Right kidney (tissue), 9 donors: ENCODE results near the gene ANKRD65.
A peak's percentile ranks its signal among the peaks of the same experiment; 100 is the strongest.
"Not testable (repeated sequence)": the region's sequence is repeated elsewhere in the genome, so short reads cannot be mapped to it uniquely, and the experiment has no call there.

ENCODE experiments used
- DNase-seq: peaks from one replicate; pipeline ENCODE4 v3.0.0-alpha.2; 2016
- long read RNA-seq, 8 donors: transcript quantifications; one replicate each; lab custom pipeline, GENCODE V29; 2026

ANKRD65 gene
- long read RNA-seq, donor 1, partial matches to known transcripts = 8 of 13 reads
- long read RNA-seq, donor 1, other reads (novel, unspliced or antisense) = 0 of 13 reads
- long read RNA-seq, donor 2, partial matches to known transcripts = 5 of 8 reads
- long read RNA-seq, donor 2, other reads (novel, unspliced or antisense) = 0 of 8 reads
- long read RNA-seq, donor 3, partial matches to known transcripts = 7 of 7 reads
- long read RNA-seq, donor 3, other reads (novel, unspliced or antisense) = 0 of 7 reads
- long read RNA-seq, donor 4 = 0 reads
- long read RNA-seq, donor 5 = 0 reads
- long read RNA-seq, donor 6, partial matches to known transcripts = 7 of 11 reads
- long read RNA-seq, donor 6, other reads (novel, unspliced or antisense) = 0 of 11 reads
- long read RNA-seq, donor 7, partial matches to known transcripts = 11 of 11 reads
- long read RNA-seq, donor 7, other reads (novel, unspliced or antisense) = 0 of 11 reads
- long read RNA-seq, donor 8, partial matches to known transcripts = 0 of 2 reads
- long read RNA-seq, donor 8, other reads (novel, unspliced or antisense) = 0 of 2 reads

DNA sequence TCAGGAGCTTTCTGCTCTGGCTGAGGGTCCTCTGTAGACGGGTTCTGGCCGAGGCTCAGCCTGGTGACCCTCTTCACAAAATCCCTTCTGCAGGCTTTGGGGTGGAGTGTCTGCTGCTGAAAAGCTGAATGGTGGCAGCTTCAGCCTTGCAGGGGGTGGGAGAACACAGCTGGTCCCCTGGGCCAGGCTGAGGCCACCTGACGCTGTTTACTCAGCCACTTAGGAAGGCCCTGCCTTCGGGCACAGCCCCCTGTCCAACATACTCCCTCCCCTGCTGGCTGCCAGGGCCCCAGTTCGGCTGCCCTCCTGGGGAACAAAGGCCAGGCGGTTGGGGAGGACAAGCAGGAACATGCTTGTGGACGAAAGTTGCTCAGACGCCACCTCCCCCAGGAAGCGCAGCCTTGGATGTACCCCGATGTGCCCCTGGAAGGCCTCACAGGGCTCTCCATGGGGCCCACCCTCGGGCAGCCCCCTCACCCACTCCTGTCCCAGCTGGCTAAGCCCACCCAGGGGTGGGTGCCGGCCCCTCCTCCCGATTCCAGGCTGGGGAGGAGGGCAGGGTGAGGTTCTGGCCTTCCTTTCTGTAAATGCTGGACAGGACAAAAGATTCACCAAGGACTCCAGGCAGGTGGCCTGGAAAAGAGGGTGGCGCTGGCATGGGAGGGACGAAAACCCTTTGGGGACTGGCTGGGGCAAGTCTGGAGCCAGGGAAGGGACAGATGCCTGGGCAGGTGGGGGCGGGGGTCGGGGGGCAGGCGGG lies at the start of gene ANKRD65:
Gene ANKRD65 (minus strand): TSS at position 130 of the 760 bp plus-strand sequence. CDS start 271 bp downstream, outside the sequence.
- no peak for DNase-seq

DNA sequence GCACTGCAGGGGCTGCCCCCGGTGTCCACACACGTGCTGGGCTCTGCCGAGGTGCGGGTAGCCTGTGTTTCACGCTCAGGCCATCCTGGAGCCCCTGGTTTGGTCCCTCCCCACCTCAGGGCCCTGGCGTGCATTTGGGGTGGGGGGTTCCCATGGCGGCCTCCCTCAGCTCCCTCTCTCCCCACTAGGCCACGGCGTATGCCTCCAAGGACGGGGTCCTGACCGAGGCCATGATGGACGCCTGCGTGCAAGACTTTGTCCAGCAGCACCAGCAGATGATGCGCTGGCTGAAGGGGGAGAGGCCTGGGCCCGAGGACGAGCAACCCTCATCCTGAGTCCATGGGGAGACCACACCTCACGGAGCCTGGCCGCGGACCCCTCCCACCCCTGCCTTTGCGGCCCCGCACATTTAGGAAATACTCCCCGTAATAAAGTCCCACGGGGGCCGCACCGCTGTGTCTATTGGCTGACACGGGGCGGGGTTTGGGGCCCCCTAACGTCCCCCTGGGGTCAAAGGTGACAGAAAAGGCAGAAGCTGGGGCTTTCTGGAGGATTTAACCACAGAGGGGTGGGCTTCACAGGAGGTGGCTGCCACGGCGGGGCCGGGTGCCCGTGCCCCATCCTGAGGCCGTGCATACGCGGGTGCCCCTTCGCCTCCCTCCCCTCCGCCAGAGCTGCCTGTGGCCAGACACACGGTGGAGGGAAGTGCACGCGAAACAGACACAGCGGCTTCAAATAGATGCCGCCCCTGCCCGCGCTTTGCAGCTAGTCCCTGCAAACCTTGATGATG lies 47.3 kb upstream of the ANKRD65 start:
- DNase-seq = not testable (repeated sequence)

DNA sequence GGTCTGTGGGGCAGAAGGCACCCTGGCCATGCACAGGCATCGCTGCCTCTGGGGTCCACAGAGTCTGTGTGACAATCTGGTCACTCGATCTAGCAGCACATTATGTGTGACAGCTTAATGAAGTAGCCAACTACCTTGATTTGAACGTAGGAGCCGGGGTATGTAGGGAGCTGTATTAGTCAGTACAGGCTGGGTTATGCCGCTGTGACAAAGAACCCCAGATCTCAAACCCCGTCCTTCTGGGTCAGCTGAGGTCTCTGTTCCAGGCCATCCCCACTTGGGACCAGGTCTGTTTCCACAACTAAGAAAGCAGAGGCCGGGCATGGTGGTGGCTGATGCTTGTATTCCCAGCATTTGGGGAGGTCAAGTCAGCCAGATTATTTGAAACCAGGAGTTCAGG lies 42.2 kb upstream of the ANKRD65 start:
- no peak for DNase-seq

DNA sequence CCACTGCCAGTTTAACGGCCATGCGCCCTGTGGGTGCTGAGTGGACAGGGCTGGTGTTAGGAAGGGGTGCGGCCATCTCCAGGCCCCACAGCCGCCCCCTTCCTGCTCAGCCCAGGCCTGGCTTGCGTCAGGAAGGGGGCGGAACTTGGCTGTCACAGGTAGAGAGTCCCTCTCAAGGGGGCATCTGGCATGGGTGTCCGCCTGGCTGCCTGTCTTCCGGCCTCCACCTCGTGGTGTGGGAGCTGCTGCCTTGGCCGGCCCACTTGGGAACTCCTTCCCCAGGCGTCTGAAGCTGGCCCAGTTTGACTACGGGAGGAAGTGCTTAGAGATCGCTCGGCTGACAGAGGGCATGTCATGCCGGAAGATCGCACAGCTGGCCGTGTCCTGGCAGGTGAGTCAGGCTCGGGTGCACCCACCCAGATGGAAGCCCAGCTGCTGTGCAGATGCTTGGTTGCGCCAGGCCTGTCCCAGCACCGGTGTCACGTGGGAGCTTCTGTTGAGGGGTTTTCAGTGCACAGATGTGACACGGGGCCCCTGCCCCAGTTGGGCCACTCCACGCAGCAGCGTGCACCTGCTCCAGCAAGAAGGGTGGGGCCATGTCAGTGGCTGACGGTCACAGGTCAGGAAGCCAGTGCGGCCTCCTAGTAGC lies 41.4 kb upstream of the ANKRD65 start:
- DNase-seq = peak; percentile 37

DNA sequence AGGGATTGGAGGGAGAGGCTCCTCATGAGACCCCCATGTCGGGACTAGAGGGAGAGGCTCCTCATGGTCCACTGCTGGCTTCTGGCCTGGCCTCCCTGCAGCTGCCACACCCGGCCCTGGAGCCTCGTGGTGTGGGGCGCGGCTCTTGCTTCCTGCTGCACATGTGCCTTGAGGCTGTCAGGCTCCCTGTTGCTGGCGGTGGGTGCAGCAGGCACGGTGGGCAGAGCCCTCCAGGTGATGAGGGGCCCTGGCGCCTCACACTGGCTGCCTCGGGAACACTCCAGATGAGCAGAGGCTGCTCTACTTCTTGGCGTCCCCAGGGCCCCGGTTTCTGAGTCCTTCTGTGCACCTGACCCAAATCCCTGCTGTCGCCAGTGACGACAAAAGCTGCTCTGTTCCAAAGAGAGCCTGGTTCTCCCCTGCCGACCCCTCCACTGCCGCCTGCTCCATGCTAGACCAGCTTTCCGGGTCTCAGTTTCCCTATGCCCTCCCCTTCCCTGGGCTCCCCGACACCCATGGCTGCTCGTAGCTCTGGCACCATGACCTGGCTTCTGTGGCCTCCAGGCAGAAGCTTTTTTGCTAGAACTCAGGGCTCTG lies 40.7 kb upstream of the ANKRD65 start:
- DNase-seq = no peak

DNA sequence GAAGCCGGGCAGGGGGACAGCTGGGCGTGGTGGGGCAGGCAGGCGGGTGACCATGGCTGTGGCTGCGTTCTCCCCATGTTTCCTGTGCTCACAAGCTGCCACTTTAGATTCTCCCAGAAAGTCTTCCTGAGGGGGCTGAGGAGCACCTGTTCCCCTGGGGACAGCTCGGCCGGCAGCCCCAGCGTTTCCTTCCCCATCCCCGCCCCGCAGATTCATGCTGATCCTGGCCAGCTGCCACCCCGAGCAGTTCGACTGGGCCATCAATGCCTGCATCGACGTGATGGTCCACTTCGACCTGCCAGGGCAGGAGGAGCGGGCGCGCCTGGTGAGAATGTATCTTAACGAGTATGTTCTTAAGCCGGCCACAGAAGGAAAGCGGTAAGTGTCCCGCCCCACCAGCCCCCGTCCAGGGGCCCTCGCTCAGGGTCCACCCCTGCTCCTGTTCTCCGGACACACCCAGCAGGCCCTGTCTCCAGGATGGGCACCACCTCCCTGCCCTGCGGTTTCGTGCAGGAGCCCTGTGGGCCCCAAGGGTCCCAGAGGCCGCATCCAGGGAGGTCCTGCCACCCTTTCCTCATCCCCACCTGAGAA lies 39.6 kb upstream of the ANKRD65 start:
- no peak for DNase-seq

DNA sequence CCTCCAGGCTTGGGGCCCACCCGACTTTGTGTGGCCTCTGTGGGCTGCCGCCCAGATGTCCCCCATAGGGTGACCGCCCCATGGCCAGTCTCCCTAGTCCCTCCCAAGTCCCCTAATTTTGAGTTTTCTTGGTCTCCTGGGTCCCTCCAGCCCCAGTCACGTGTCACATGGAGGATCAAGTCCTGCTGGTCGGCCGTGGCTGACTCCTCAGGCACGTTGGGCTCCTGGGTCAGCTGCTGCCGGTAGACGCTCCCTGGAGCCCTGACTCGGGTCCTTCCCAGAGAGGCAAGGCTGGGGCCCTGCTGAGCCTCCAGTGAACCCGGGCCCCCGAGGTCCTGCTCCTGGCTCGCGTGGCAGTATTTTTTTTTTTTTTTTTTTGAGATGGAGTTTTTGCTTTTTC lies 38.6 kb upstream of the ANKRD65 start:
- not testable (repeated sequence) for DNase-seq

DNA sequence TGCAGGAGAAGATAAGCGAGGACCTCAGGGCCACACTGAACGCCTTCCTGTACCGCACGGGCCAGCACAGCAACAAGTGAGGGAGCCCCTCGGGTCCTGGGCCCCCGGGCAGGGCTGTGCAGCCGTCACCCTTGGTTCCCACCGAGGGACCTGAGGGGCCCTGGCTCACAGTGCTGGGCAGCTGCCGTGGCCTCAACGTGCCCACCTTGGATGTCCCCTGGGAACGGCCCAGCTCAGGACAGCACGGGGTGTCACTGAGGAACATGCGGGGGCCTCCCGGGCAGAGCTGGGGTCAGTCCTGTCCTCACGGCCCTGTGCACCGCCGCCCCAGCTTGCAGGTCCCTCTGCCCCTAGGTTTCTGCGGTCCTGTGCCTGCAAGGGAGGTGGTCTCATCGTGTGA lies 38.1 kb upstream of the ANKRD65 start:
- not testable (repeated sequence) for DNase-seq

DNA sequence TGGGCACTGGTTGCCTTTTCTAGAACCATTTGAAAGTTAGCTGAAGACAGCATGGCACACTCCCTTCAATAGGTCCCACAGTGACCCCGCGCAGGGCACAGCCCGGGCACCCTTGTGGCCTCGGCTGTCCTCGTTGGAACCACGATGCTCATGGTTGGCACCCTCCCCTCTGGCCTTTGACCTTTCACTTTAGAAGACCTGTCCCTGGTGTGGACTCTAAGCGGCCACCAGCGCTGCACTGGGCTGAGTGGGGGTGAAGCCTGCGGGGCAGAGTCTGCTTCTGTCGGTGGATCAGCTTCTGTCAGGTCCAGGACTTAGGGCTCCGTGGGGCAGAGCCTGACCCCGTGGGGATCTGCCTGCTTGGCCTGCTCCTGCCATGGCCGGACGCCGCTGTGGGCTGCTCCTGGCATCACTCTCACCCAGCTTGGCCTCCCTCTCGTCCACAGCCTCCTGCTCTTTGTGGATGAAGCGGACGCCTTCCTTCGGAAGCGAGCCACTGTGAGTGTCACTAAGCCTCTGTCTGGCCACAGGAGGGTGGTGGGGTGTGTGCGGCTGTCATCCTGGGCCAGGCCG lies 35.7 kb upstream of the ANKRD65 start:
- DNase-seq = not testable (repeated sequence)

DNA sequence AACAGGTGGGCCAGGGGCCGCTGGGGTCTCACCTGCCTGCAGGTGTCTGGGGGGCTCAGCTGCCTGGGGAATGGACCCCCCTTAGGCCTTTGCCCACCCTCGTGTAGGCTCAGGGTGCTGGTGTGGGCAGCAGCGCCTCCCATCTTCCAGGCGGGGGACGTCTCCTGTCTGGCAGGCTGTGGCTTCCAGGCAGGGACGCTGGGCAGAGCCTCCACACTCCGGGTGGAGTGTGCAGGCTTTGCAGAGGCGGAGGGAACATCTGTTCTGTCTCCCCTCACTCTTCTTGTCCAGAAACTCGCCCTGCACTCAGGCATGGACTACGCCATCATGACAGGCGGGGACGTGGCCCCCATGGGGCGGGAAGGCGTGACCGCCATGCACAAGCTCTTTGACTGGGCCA lies 34.9 kb upstream of the ANKRD65 start:
- DNase-seq = not testable (repeated sequence)

DNA sequence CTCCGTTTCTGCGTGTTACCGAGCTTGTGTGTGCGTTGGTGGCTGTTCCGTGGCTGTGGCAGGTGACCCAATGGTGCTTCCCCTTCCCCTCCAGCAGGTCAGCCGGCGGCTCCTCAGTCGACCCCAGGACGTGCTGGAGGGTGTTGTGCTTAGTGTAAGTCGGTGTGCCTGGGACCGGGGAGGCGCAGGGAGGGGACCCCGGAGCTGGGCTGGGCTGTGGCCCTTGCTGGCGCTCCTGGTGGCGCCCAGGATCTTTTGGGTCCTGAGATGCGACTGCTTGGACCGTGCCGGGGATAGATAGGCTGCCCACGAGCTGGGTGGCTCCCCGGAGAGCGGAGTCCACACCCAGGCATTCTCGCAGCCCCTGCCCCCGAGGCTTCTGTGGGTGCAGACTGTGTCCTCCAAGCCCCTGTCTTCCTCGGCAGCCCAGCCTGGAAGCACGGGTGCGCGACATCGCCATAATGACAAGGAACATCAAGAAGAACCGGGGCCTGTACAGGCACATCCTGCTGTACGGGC lies 34.3 kb upstream of the ANKRD65 start:
- no peak for DNase-seq

DNA sequence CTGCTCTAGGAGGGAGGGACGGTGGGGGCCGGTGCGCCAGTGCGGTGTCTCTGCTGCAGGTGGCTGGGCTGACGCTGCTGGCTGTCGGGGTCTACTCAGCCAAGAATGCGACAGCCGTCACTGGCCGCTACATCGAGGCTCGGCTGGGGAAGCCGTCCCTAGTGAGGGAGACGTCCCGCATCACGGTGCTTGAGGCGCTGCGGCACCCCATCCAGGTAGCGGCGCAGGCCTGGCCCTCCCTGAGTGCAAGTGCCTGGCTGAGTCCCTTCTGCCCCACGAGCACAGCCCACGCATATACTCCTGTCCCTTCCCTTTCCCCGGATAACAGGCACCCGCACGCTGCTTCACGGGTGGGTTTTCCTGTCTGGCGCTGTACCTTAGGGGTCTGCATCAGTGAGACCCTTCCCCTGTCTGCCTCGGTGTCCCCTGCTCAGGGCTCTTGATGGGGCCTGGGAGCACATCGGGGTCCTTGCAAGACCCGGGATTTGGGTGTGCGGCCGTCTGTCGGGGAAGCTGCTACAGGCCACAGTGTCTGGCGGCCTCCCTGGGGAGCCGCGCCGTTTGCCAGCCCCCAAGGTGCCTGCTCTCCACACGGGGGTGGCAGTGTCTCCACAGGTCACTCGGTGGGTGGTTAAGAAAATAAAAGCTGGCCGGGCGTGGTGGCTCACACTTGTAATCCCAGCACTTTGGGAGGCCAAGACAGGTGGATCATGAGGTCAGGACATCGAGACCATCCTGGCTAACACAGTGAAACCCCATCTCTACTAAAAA lies 33.4 kb upstream of the ANKRD65 start:
- not testable (repeated sequence) for DNase-seq

DNA sequence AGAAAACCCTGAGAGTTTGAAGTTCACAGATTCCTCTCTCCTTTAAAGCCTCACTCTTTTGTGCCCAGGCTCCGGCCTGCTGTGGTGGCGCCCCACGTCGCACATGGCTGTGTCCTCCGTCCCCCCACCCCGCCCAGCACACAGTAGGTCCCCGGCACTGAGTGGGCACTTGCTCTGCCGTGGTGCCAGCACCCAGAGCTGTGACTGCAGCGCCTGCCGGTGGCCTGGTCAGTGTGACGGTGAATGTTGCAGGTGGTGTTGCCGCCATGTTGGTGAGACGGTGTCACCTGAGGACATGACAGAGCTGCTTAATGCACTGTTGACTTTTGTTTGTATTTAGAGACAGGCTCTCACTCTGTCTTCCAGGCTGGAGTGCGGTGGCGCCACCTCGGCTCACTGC lies 31.8 kb upstream of the ANKRD65 start:
- no peak for DNase-seq

DNA sequence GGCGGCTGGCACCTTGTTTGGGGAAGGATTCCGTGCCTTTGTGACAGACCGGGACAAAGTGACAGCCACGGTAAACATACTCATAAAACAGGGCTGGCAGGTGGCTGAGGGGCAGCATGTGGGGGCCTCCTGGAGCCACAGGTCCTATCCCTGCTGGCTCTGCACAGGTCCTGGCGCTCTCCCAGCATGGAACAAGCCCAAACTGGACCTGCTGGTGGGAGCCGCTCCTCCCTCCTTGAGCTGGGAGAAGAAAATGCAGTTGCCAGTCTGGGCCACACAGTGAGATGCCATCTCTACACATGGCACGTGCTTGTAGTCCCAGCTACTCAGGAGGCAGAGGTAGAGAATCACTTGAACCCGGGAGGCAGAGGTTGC lies 31.3 kb upstream of the ANKRD65 start:
- not testable (repeated sequence) for DNase-seq

DNA sequence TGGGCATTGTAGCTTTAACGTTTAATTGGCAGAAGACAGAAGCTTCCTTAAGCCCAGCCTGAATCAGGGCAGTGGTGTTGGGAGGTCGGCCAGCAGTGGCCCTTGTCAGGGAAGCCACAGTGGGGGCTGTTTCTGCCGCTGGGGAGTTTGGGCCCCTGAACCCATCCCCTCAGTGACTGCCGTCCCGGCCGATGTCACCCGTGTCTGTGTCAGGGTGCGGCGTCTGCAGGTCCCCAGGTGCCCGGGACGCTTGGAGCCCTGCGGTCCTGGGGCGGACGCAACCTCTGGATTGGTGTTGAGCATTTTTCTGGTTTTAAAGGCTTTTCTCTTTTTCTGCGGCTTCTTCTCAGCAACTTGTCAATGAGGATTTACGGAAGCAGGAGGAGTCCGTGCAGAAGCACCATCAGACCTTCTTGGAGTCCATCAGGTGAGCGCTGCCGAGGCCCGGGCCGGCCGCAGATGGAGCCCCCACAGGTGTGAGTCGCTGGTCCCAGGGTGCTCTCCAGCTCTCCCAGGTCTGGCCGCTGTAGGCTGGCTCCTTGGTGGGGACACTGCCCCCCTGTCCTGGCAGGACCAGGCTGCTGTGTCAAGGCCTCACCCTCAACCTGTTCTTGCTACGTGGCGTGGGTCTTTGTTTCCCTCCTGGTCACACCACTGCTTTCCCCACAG lies 30.8 kb upstream of the ANKRD65 start:
- DNase-seq = no peak

DNA sequence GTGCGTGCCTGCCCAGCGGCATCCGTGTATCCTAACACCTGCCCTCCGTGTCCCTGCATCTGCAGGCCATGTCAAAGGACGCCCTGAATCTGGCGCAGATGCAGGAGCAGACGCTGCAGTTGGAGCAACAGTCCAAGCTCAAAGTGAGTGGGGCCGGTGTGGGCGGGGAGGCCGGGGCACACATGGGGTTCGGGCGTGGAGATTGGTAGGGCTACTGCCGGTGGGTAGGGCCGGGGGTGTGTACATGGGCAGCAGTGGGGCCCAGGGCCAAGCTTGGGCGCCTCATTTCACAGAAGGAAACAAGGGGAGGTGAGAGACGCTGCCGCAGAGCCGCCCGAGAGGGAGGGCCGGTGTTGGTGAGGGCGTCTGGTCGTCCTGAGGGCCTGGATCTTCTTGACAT lies 29.5 kb upstream of the ANKRD65 start:
- not testable (repeated sequence) for DNase-seq

DNA sequence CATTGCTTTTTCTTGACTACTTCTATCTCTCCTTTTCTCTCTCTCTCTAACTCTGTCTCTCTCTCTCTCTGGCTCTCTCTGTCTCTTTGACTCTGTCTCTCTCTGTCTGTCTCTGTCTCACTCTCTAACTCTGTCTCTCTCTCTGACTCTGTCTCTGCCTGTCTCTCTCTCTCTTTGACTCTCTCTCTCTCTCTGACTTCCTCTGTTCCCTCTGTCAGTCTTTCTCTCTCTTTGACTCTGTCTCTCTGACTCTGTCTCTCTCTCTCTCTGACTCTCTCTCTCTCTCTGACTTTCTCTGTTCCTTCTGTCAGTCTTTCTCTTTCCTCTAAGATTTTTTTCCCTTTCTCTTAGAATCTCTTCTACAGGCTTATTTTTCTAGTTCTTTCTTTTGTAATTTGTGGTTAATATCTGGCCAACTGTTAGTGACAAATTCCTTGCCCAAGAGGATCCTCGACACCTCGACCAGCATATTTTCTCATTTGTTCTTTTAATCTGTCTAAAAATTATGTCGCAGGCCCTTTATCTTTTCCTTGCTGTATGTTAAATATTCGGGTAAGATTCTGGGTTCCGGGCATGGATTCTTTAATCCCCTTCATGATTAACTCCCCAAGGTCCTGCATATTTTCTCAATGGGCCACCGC lies 28.1 kb upstream of the ANKRD65 start, which contains the start of gene ATAD3C:
Gene ATAD3C (plus strand): TSS at position 591 of the 641 bp plus-strand sequence. CDS start 995 bp downstream, outside the sequence.
- DNase-seq = no peak

DNA sequence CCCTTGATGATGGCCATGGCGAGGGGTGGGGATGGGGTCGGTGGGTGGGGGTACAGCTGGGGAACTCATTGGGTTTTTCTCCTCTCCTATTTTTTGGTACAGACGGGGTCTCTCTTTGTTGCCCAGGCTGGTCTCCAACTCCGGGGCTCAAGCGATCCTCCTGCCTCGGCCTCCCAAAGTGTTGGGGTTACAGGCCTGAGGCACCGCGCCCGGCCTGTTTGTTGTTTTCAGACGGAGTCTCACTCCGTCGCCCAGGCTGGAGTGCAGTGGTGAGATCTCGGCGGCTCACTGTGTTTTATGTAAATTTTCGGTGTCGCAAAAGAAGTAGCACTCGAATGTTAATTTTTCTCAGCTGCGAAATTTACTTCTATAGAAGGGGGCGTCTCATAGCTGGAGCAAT lies 25.6 kb upstream of the ANKRD65 start:
- DNase-seq = not testable (repeated sequence)
